GM12878 (cell line): ENCODE results near the gene ATG12. TPM values are rescaled to one million over a fixed set of nuclear protein-coding genes. Genes with fewer than 3 reads are reported as not detected.

ENCODE experiments used
- ATAC-seq: fragments of 200-7000 bp; cut with Tn5 transposase; 3 replicates; pipeline ENCODE4 v1.9.1; 2020; ENCODE audit warnings: mild to moderate bottlenecking, moderate library complexity
- BruUV-seq: library from RNA; stranded (reverse); fragments of 400-500 nt; replicated peaks from 2 replicates; lab custom pipeline; 2021; lab: Mats Ljungman, UMichigan
- CTCF ChIA-PET: fragments of 300-600 bp; sonication (Branson Sonifier 250); formaldehyde crosslinking; extraction: SDS; loops from one replicate; lab custom pipeline; 2021; ENCODE audit warnings: inconsistent platforms; lab: Yijun Ruan, JAX
- POLR2A ChIA-PET: fragments of 350-600 bp; formaldehyde crosslinking; extraction: SDS; loops from one replicate; lab custom pipeline; 2021; ENCODE audit warnings: inconsistent platforms; lab: Charles Lee
- RAD21 ChIA-PET: fragments of 300-600 bp; sonication (Branson Sonifier 250); formaldehyde crosslinking; loops from one replicate; lab custom pipeline; 2023; ENCODE audit warnings: antibody characterized with exemption; ENCODE audit not compliant: unreplicated experiment; lab: Charles Lee
- SMC1A ChIA-PET: fragments of 300-600 bp; sonication (Branson Sonifier 250); formaldehyde crosslinking; loops from one replicate; lab custom pipeline; 2023; ENCODE audit not compliant: unreplicated experiment, uncharacterized antibody; lab: Charles Lee
- DNase-seq: peaks from one replicate; pipeline ENCODE4 v3.0.0-alpha.2; 2011; ENCODE audit warnings: low read depth, low spot score
- FAIRE-seq: peaks from 3 replicates; lab custom pipeline; 2011; peaks lifted over from hg19 to GRCh38; lab: Jason Lieb, UNC
- H2AFZ ChIP-seq: 2 replicates; pipeline ENCODE4 v1.6.0; 2011; ENCODE audit warnings: low read depth, low read length, control low read depth; ENCODE audit not compliant: control insufficient read depth
- H3K27ac ChIP-seq: 2 replicates; pipeline ENCODE4 v1.5.1; 2011; ENCODE audit warnings: control low read depth; ENCODE audit not compliant: control insufficient read depth, insufficient read depth
- H3K27me3 ChIP-seq, 2 experiments: replicated peaks in 1 of 2; 2 replicates each; pipeline versions ENCODE4 v1.6.0 to v1.6.1; 2011; ENCODE audit warnings: low read length in 1 of 2; ENCODE audit not compliant: control insufficient read depth in 2 of 2, insufficient read depth in 2 of 2
- H3K36me3 ChIP-seq, 2 experiments: 2 replicates each; pipeline ENCODE4 v1.5.1; 2011; ENCODE audit warnings: low read length in 1 of 2; ENCODE audit not compliant: control insufficient read depth in 2 of 2, insufficient read depth in 2 of 2
- H3K4me1 ChIP-seq: 2 replicates; pipeline ENCODE4 v1.6.1; 2011; ENCODE audit warnings: mild to moderate bottlenecking, low read length, moderate library complexity, mixed read lengths; ENCODE audit not compliant: control insufficient read depth, insufficient read depth
- H3K4me2 ChIP-seq: 2 replicates; pipeline ENCODE4 v1.6.0; 2011; ENCODE audit warnings: control low read depth; ENCODE audit not compliant: control insufficient read depth, insufficient read depth
- H3K4me3 ChIP-seq: fragments of 200-600 bp; sonication (generic); 2 replicates; pipeline ENCODE4 v1.5.1; 2016
- H3K79me2 ChIP-seq: 2 replicates; pipeline ENCODE4 v1.6.0; 2011; ENCODE audit warnings: low read length; ENCODE audit not compliant: control insufficient read depth, insufficient read depth
- H3K9ac ChIP-seq: 2 replicates; pipeline ENCODE4 v1.8.0; 2011; ENCODE audit warnings: low read length, control low read depth, mixed read lengths; ENCODE audit not compliant: control insufficient read depth, insufficient read depth
- H3K9me3 ChIP-seq: replicated peaks from 3 replicates; pipeline ENCODE4 v1.5.1; 2011; ENCODE audit warnings: mild to moderate bottlenecking, low read length; ENCODE audit not compliant: control insufficient read depth, insufficient read depth
- H4K20me1 ChIP-seq: 2 replicates; pipeline ENCODE4 v1.6.0; 2011; ENCODE audit not compliant: control insufficient read depth, insufficient read depth
- CHD4 ChIP-seq: fragments of 200-600 bp; sonication (generic); IDR thresholded peaks from 2 replicates; pipeline ENCODE4 v1.6.1; 2016; ENCODE audit warnings: mild to moderate bottlenecking
- MEF2A ChIP-seq: IDR thresholded peaks from 2 replicates; pipeline ENCODE4 v1.6.1; 2011; ENCODE audit warnings: low read depth, mild to moderate bottlenecking, low read length, moderate library complexity; ENCODE audit not compliant: insufficient read depth
- MYC ChIP-seq: IDR thresholded peaks from 2 replicates; pipeline ENCODE4 v1.6.1; 2011; ENCODE audit warnings: mild to moderate bottlenecking, low read length, moderate library complexity, inconsistent platforms; ENCODE audit not compliant: insufficient read depth, insufficient replicate concordance, insufficient read length, severe bottlenecking
- NRF1 ChIP-seq: conservative IDR thresholded peaks from 2 replicates; pipeline ENCODE4 v1.6.1; 2011; ENCODE audit warnings: mild to moderate bottlenecking, low read depth, low read length, improper control_type of control experiment
- PAX8 ChIP-seq: fragments of 450-650 bp; IDR thresholded peaks from 2 replicates; pipeline ENCODE4 v1.6.1; 2017; ENCODE audit warnings: mild to moderate bottlenecking, moderate library complexity
- WGBS: methylation state at CpG from one replicate; pipeline ENCODE4 v1.1.6; 2016; ENCODE audit warnings: low lambda C conversion rate; ENCODE audit not compliant: insufficient replicate concordance, insufficient coverage; ENCODE audit errors: missing lambda C conversion rate; 5-methylcytosine and 5-hydroxymethylcytosine counted together
- in situ Hi-C: fragments of 300-500 bp; cut with MboI; formaldehyde crosslinking; loops from 9 replicates; pipeline ENCODE4 v1.14.3; 2018; ENCODE audit warnings: mixed read lengths
- intact Hi-C: fragments of 100-400 bp; cut with micrococcal nuclease; formaldehyde crosslinking; loops from one replicate; pipeline ENCODE4 v1.14.2; 2022; ENCODE audit not compliant: unreplicated experiment
- polyA plus RNA-seq, 11 experiments: library from polyadenylated mRNA; depleted of rRNA in 4 of 11; unstranded in 6 of 11; stranded (reverse) in 5 of 11; fragments of >200 nt; fragmentation: Nextera tagmentation in 4 of 11; fragmentation: Illumina TruSeq in 1 of 11; extraction: Ambion mirVana in 4 of 11; extraction: Trizol in 1 of 11; gene quantifications; 1 replicate in 1 of 11; 2 replicates in 10 of 11; pipeline versions ENCODE4 v1.2.1 to v1.2.3, GENCODE V29; 2011 to 2016; ENCODE audit warnings: inconsistent platforms in 2 of 11, missing spikeins in 2 of 11, low read depth in 1 of 11
- total RNA-seq, 4 experiments: library from RNA; depleted of rRNA in 3 of 4; stranded (reverse); fragments of >200 nt in 3 of 4; fragmentation: Illumina TruSeq in 1 of 4; extraction: Trizol in 1 of 4; gene quantifications; 2 replicates each; pipeline versions ENCODE4 v1.2.1 to v1.2.3, GENCODE V29; 2013 to 2021
- TF ChIP-seq, protein P1 (sequence below): fragments of 450-650 bp; IDR thresholded peaks from 2 replicates; pipeline ENCODE4 v1.6.1; 2018; ENCODE audit warnings: mild to moderate bottlenecking, low read depth, moderate library complexity; ENCODE audit not compliant: partially characterized antibody

The ATG12 gene
- total and polyA plus RNA-seq, 10 of the 15 experiments (the other 5 are each of a cell fraction or from before 2014, with no cell fraction given) = 23.2 to 92.0 (median 58.6) TPM

DNA sequence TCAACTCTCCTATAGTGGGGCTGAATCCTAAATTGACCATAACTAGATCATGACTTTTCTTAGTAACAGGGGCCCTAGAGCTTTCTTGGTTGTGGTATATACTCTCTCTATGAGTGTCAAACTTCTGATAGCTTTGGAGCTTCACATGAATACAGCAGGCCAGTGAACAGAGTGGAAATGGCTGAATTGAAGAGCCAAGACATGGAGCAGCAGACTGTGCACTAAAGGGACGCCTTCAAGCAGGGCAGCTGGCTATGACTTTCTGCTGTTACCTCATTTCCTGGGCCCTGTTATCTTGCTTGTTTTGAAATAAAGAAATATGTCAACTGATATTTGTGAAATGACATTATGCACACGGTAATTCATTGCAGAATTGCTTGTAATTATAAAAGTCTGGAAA is 41.3 kb downstream of the ATG12 start:
- Histone ChIP-seq H3K27me3 (no peaks in the 10 kb centered on the region; a peak in 2 of 4 replicates), H3K4me1 (no peaks in the 10 kb centered on the region), H3K4me2 (no peak overlapping the region), H3K36me3 (no peaks in the 10 kb centered on the region), H3K9ac (no peak overlapping the region), H3K9me3 (no peaks in the 10 kb centered on the region), H3K27ac (no peak overlapping the region), H2AFZ (no peak overlapping the region), H3K4me3 (no peak overlapping the region), H3K79me2 (no peaks in the 10 kb centered on the region), H4K20me1 (no peaks in the 10 kb centered on the region)
- ChIA-PET SMC1A (interaction anchor here (1.6 kb wide), 1 partner anchor 15 kb away, joined by 4 read pairs; no protein-coding TSS in a partner anchor), POLR2A (no interaction called here), RAD21 (no interaction called here), CTCF (interaction anchor here (0.7 to 1.5 kb wide), 3 partner anchors 9 to 268 kb away, joined by 3 to 6 read pairs (median 3); no protein-coding TSS in a partner anchor)
- DNase-seq = no peak
- ATAC-seq = no peak
- TF ChIP-seq MEF2A (no peak), PAX8 (no peak), CHD4 (no peak)
- TF ChIP-seq, protein P1, sequence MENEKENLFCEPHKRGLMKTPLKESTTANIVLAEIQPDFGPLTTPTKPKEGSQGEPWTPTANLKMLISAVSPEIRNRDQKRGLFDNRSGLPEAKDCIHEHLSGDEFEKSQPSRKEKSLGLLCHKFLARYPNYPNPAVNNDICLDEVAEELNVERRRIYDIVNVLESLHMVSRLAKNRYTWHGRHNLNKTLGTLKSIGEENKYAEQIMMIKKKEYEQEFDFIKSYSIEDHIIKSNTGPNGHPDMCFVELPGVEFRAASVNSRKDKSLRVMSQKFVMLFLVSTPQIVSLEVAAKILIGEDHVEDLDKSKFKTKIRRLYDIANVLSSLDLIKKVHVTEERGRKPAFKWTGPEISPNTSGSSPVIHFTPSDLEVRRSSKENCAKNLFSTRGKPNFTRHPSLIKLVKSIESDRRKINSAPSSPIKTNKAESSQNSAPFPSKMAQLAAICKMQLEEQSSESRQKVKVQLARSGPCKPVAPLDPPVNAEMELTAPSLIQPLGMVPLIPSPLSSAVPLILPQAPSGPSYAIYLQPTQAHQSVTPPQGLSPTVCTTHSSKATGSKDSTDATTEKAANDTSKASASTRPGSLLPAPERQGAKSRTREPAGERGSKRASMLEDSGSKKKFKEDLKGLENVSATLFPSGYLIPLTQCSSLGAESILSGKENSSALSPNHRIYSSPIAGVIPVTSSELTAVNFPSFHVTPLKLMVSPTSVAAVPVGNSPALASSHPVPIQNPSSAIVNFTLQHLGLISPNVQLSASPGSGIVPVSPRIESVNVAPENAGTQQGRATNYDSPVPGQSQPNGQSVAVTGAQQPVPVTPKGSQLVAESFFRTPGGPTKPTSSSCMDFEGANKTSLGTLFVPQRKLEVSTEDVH = no peak
- intact Hi-C loops = no loop called here
- in situ Hi-C loops = no loop called here
- FAIRE-seq = no peak
- no TSS peak for BruUV-seq
- 9% methylated on average over 2 of the region's 2 CpGs for WGBS

DNA sequence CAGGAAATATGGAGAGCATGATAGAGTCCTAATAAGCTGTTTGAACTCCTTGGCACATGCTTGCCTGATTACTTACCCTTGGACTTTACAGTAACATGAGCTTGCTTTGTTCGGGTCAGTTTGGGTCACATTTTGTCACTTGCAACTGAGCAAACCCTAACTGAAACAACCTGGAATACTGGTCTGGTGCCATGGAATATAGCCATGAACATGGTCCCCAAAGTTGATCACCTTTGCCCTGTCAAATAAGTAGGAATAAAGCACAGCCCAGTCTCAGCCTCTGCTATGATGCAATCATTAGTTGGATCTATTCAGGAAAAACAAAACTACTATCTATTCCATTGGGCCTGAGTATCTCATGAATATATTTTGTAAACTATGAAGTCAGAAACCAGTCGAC is 43.1 kb downstream of the ATG12 start:
- CTCF ChIA-PET = no interaction called here
- Histone ChIP-seq H4K20me1 (no peaks in the 10 kb centered on the region), H3K27me3 (no peaks in the 10 kb centered on the region; a peak in 1 of 4 replicates)
- in situ Hi-C loops = no loop called here
- TF ChIP-seq MYC (no peak), NRF1 (no peak)
- TF ChIP-seq, all 136 proteins: peak for 0
- no TSS peak for BruUV-seq
- 50% methylated on average over 2 of the region's 2 CpGs for WGBS
- Histone ChIP-seq H3K9me3 (no peaks in the 10 kb centered on the region), H2AFZ (no peak overlapping the region), H3K9ac (no peak overlapping the region), H3K36me3 (no peaks in the 10 kb centered on the region), H3K4me3 (no peak overlapping the region), H3K4me1 (no peaks in the 10 kb centered on the region), H3K79me2 (no peaks in the 10 kb centered on the region), H3K4me2 (no peak overlapping the region), H3K27ac (no peak overlapping the region)
- DNase-seq (no peak), FAIRE-seq (no peak), ATAC-seq (no peak)
- ChIA-PET SMC1A (interaction anchor here (0.8 kb wide), 1 partner anchor 1299 kb away, joined by 3 read pairs; no protein-coding TSS in a partner anchor), RAD21 (no interaction called here), POLR2A (no interaction called here)
- intact Hi-C loops = no loop called here
